GM12878 (cell line): ENCODE data around the gene AK8. TPM values are rescaled to one million over a fixed set of nuclear protein-coding genes. Genes with fewer than 3 reads are reported as not detected.

Source experiments
- ATAC-seq: fragments of 200-7000 bp; cut with Tn5 transposase; 3 replicates; pipeline ENCODE4 v1.9.1; 2020; ENCODE audit warnings: mild to moderate bottlenecking, moderate library complexity
- BruUV-seq: library from RNA; stranded (reverse); fragments of 400-500 nt; replicated peaks from 2 replicates; lab custom pipeline; 2021; lab: Mats Ljungman, UMichigan
- CTCF ChIA-PET: fragments of 300-600 bp; sonication (Branson Sonifier 250); formaldehyde crosslinking; extraction: SDS; loops from one replicate; lab custom pipeline; 2021; ENCODE audit warnings: inconsistent platforms; lab: Yijun Ruan, JAX
- POLR2A ChIA-PET: fragments of 350-600 bp; formaldehyde crosslinking; extraction: SDS; loops from one replicate; lab custom pipeline; 2021; ENCODE audit warnings: inconsistent platforms; lab: Charles Lee
- RAD21 ChIA-PET: fragments of 300-600 bp; sonication (Branson Sonifier 250); formaldehyde crosslinking; loops from one replicate; lab custom pipeline; 2023; ENCODE audit warnings: antibody characterized with exemption; ENCODE audit not compliant: unreplicated experiment; lab: Charles Lee
- SMC1A ChIA-PET: fragments of 300-600 bp; sonication (Branson Sonifier 250); formaldehyde crosslinking; loops from one replicate; lab custom pipeline; 2023; ENCODE audit not compliant: unreplicated experiment, uncharacterized antibody; lab: Charles Lee
- DNase-seq: peaks from one replicate; pipeline ENCODE4 v3.0.0-alpha.2; 2011; ENCODE audit warnings: low read depth, low spot score
- FAIRE-seq: peaks from 3 replicates; lab custom pipeline; 2011; peaks lifted over from hg19 to GRCh38; lab: Jason Lieb, UNC
- H2AFZ ChIP-seq: 2 replicates; pipeline ENCODE4 v1.6.0; 2011; ENCODE audit warnings: low read depth, low read length, control low read depth; ENCODE audit not compliant: control insufficient read depth
- H3K27ac ChIP-seq: 2 replicates; pipeline ENCODE4 v1.5.1; 2011; ENCODE audit warnings: control low read depth; ENCODE audit not compliant: control insufficient read depth, insufficient read depth
- H3K27me3 ChIP-seq, 2 experiments: replicated peaks in 1 of 2; 2 replicates each; pipeline versions ENCODE4 v1.6.0 to v1.6.1; 2011; ENCODE audit warnings: low read length in 1 of 2; ENCODE audit not compliant: control insufficient read depth in 2 of 2, insufficient read depth in 2 of 2
- H3K36me3 ChIP-seq, 2 experiments: 2 replicates each; pipeline ENCODE4 v1.5.1; 2011; ENCODE audit warnings: low read length in 1 of 2; ENCODE audit not compliant: control insufficient read depth in 2 of 2, insufficient read depth in 2 of 2
- H3K4me1 ChIP-seq: 2 replicates; pipeline ENCODE4 v1.6.1; 2011; ENCODE audit warnings: mild to moderate bottlenecking, low read length, moderate library complexity, mixed read lengths; ENCODE audit not compliant: control insufficient read depth, insufficient read depth
- H3K4me2 ChIP-seq: 2 replicates; pipeline ENCODE4 v1.6.0; 2011; ENCODE audit warnings: control low read depth; ENCODE audit not compliant: control insufficient read depth, insufficient read depth
- H3K4me3 ChIP-seq: fragments of 200-600 bp; sonication (generic); 2 replicates; pipeline ENCODE4 v1.5.1; 2016
- H3K79me2 ChIP-seq: 2 replicates; pipeline ENCODE4 v1.6.0; 2011; ENCODE audit warnings: low read length; ENCODE audit not compliant: control insufficient read depth, insufficient read depth
- H3K9ac ChIP-seq: 2 replicates; pipeline ENCODE4 v1.8.0; 2011; ENCODE audit warnings: low read length, control low read depth, mixed read lengths; ENCODE audit not compliant: control insufficient read depth, insufficient read depth
- H3K9me3 ChIP-seq: replicated peaks from 3 replicates; pipeline ENCODE4 v1.5.1; 2011; ENCODE audit warnings: mild to moderate bottlenecking, low read length; ENCODE audit not compliant: control insufficient read depth, insufficient read depth
- H4K20me1 ChIP-seq: 2 replicates; pipeline ENCODE4 v1.6.0; 2011; ENCODE audit not compliant: control insufficient read depth, insufficient read depth
- BCL3 ChIP-seq: IDR thresholded peaks from 2 replicates; pipeline ENCODE4 v1.6.1; 2011; ENCODE audit warnings: borderline replicate concordance, low read depth, mild to moderate bottlenecking, moderate library complexity, low read length; ENCODE audit not compliant: insufficient read depth, poor library complexity, severe bottlenecking
- CTCF ChIP-seq, 3 experiments: IDR thresholded peaks in 2 of 3; conservative IDR thresholded peaks in 1 of 3; 2 replicates each; pipeline ENCODE4 v1.5.1; 2011; ENCODE audit warnings: low read depth in 3 of 3, low read length in 3 of 3, mild to moderate bottlenecking in 3 of 3, control low read depth in 2 of 3, moderate library complexity in 2 of 3, inconsistent platforms in 1 of 3, mixed read lengths in 1 of 3; ENCODE audit not compliant: control insufficient read depth in 2 of 3, insufficient read depth in 1 of 3; ENCODE audit errors: extremely low read depth in 1 of 3
- IRF5 ChIP-seq: fragments of 450-650 bp; IDR thresholded peaks from 2 replicates; pipeline ENCODE4 v1.6.1; 2017; ENCODE audit warnings: borderline replicate concordance
- RBBP5 ChIP-seq: fragments of 200-600 bp; sonication (generic); conservative IDR thresholded peaks from 2 replicates; pipeline ENCODE4 v1.6.1; 2016
- SPI1 ChIP-seq: IDR thresholded peaks from 2 replicates; pipeline ENCODE4 v1.6.1; 2011; ENCODE audit warnings: low read depth, mild to moderate bottlenecking, low read length, moderate library complexity, borderline replicate concordance; ENCODE audit not compliant: insufficient read depth
- WGBS: methylation state at CpG from one replicate; pipeline ENCODE4 v1.1.6; 2016; ENCODE audit warnings: low lambda C conversion rate; ENCODE audit not compliant: insufficient replicate concordance, insufficient coverage; ENCODE audit errors: missing lambda C conversion rate; 5-methylcytosine and 5-hydroxymethylcytosine counted together
- in situ Hi-C: fragments of 300-500 bp; cut with MboI; formaldehyde crosslinking; loops from 9 replicates; pipeline ENCODE4 v1.14.3; 2018; ENCODE audit warnings: mixed read lengths
- intact Hi-C: fragments of 100-400 bp; cut with micrococcal nuclease; formaldehyde crosslinking; loops from one replicate; pipeline ENCODE4 v1.14.2; 2022; ENCODE audit not compliant: unreplicated experiment
- polyA plus RNA-seq, 11 experiments: library from polyadenylated mRNA; depleted of rRNA in 4 of 11; unstranded in 6 of 11; stranded (reverse) in 5 of 11; fragments of >200 nt; fragmentation: Nextera tagmentation in 4 of 11; fragmentation: Illumina TruSeq in 1 of 11; extraction: Ambion mirVana in 4 of 11; extraction: Trizol in 1 of 11; gene quantifications; 1 replicate in 1 of 11; 2 replicates in 10 of 11; pipeline versions ENCODE4 v1.2.1 to v1.2.3, GENCODE V29; 2011 to 2016; ENCODE audit warnings: inconsistent platforms in 2 of 11, missing spikeins in 2 of 11, low read depth in 1 of 11
- total RNA-seq, 4 experiments: library from RNA; depleted of rRNA in 3 of 4; stranded (reverse); fragments of >200 nt in 3 of 4; fragmentation: Illumina TruSeq in 1 of 4; extraction: Trizol in 1 of 4; gene quantifications; 2 replicates each; pipeline versions ENCODE4 v1.2.1 to v1.2.3, GENCODE V29; 2013 to 2021

The AK8 gene
- total and polyA plus RNA-seq, 10 of the 15 experiments (the other 5 are each of a cell fraction or from before 2014, with no cell fraction given), result 0.03 to 0.12 (median 0.06) TPM; not detected in 5

- ChIA-PET POLR2A (no interaction called here), CTCF (interaction anchor here (1.6 to 2.3 kb wide), 4 partner anchors 30 to 145 kb away, joined by 3 to 9 read pairs (median 6); no protein-coding TSS in a partner anchor), SMC1A (interaction anchor here (1.1 kb wide), 1 partner anchor 186 kb away, joined by 3 read pairs; no protein-coding TSS in a partner anchor), RAD21 (interaction anchor here (0.8 to 1.3 kb wide), 3 partner anchors 11 to 51 kb away, joined by 3 to 4 read pairs (median 3); no protein-coding TSS in a partner anchor)
- ATAC-seq (no peak), FAIRE-seq (no peak), DNase-seq (no peak)
- Histone ChIP-seq H3K27ac (no peak overlapping the region), H3K9me3 (no peaks in the 10 kb centered on the region), H2AFZ (no peak overlapping the region), H3K4me3 (no peak overlapping the region), H3K4me1 (no peaks in the 10 kb centered on the region), H3K79me2 (no peaks in the 10 kb centered on the region), H3K27me3 (no peaks in the 10 kb centered on the region; a peak in 3 of 4 replicates), H4K20me1 (no peaks in the 10 kb centered on the region), H3K4me2 (no peak overlapping the region), H3K36me3 (no peaks in the 10 kb centered on the region), H3K9ac (no peak overlapping the region)
- in situ Hi-C loops (loop anchor here (5.0 kb wide), 1 partner anchor 292 kb away; no protein-coding TSS in a partner anchor), intact Hi-C loops (no loop called here)
- WGBS, result 66% methylated on average over 27 of the region's 27 CpGs
- no TSS peak for BruUV-seq
- TF ChIP-seq RBBP5 (no peak), SPI1 (no peak), IRF5 (no peak), CTCF (IDR thresholded peaks at IDR 0.05 in 2 of 3, conservative IDR thresholded peaks at IDR 0.05 in 1 of 3; ENCODE audit: control insufficient read depth in 2 of 3, extremely low read depth in 1 of 3, insufficient read depth in 1 of 3, low read depth in 3 of 3, low read length in 3 of 3) (peak in 1 of 3 experiments; percentile 28; a peak in 2 of 6 replicates), BCL3 (peak; percentile 88)
Measured at GRCh38 chr9:132798817-132799790, 79.0 kb downstream of the AK8 start.
